GM12865 (cell line): Measurements from ENCODE around the gene OVOL3.

ENCODE experiments used
- DNase-seq: peaks from one replicate; pipeline ENCODE4 v3.0.0; 2010; ENCODE audit warnings: low read depth
- H3K4me3 ChIP-seq: 2 replicates; pipeline ENCODE4 v1.5.1; 2011; ENCODE audit warnings: mild to moderate bottlenecking, low read depth, low read length, control low read depth
- TF ChIP-seq, protein P1 (sequence below): IDR thresholded peaks from 2 replicates; pipeline ENCODE4 v1.5.1; 2011; ENCODE audit warnings: low read length, control low read depth, low read depth, inconsistent platforms; ENCODE audit not compliant: insufficient read depth; ENCODE audit errors: missing control alignments

Gene OVOL3

DNA sequence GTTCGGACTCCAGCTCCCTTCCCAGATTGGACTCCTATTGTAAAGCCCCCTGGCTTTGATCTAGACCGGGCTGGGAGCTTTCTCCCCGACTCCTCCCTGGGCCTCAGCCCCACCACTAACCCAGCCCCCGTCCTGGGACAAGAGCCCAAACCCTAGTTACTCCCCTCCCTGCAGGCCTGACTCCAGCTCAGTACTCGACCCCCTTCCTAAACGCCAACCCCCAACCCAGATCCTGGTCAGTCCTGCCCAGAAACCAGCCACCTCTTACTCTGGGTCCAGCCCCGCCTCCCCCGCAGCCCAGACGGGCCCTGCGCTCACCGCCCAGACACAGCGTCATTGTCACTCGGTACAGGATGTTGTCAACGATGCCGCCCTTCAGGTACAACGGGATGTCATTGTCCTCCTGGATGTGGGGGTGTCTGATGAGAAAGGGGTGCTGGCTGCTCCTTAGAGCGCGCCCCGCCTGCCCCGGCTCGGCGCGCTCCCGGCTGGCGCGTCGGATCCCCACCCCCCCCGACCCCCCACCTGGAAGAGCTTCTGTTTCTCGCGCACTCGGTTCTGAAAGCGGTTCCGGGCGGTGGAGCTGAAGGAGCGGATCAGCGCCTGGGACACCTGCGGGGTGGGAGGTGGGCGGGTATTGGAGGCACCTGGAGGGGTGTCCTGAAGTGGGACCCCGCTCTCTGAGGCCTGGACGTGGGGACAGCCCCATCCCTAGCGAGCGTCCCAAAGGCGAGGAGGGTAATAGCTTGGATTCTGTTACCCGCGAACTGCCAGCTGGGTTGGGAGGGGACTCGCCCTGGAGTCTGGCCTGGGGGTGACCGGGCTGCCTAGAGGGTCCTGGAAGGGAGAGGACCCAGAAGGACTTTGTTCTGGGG, 40.4 kb downstream of the OVOL3 start:
- DNase-seq: no peak
- H3K4me3 ChIP-seq: no peak overlapping the region
- TF ChIP-seq, protein P1, sequence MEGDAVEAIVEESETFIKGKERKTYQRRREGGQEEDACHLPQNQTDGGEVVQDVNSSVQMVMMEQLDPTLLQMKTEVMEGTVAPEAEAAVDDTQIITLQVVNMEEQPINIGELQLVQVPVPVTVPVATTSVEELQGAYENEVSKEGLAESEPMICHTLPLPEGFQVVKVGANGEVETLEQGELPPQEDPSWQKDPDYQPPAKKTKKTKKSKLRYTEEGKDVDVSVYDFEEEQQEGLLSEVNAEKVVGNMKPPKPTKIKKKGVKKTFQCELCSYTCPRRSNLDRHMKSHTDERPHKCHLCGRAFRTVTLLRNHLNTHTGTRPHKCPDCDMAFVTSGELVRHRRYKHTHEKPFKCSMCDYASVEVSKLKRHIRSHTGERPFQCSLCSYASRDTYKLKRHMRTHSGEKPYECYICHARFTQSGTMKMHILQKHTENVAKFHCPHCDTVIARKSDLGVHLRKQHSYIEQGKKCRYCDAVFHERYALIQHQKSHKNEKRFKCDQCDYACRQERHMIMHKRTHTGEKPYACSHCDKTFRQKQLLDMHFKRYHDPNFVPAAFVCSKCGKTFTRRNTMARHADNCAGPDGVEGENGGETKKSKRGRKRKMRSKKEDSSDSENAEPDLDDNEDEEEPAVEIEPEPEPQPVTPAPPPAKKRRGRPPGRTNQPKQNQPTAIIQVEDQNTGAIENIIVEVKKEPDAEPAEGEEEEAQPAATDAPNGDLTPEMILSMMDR: no peak

DNA sequence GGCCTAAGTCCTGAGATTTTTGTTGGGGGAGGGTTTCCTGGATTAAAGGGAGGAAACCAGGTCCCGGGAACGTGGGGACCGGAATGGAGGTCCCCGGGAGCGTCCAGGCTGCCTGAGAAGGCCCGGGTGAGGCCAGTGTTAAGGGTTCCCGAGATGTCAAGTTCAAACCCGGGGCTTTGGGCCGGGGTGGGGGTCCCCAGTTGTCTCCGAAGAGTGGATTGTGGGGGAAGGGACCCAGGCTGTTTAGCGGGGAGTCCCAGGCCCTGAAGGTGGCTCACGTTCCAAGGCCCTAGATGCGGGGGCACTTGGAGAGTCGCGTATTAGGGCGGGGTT, 41.0 kb downstream of the OVOL3 start:
- TF ChIP-seq, protein P1: no peak
- no peak overlapping the region for H3K4me3 ChIP-seq

DNA sequence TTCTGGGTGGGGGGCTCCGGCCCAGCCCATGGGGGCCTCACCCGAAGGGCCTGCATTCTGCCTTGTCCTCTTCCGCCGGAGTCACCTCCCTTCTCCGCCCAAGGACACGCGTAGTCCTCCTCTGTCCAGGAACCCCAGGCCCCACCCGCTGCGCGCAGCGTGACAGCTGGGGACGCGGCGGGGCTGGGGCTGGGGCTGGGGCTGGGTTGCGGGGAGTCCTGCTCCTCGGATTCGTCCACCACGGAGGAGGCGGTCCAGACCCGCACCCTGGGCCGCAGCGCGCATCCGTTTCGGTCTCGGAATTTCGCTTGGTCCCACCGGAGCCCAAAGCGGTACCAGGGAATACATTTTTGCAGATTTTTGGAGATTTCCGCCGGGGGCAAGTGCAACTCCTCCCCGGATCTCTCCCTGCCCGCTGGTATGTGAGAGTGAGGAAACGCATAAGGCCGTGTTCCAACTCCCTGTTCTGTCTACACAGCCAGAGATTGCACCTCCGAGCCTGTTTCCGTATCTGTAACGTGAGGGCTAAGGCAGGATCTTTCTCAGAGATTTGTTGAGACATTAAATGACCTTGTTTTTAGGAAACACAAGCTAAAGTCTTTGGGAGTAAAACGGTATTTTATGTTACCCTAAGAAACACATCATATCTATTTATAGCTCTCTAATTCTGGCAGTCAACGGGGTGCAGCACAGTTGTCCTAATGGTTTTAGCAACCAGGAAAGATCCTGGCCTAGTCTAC, 41.6 kb downstream of the OVOL3 start, which contains the start of gene COX7A1:
TSS of gene COX7A1 (minus strand) at position 96 of the 740 bp plus-strand sequence. CDS start at position 56, 40 bp downstream.
- DNase-seq: no peak
- TF ChIP-seq, protein P1: no peak
- H3K4me3 ChIP-seq: no peak within 1 kb of the TSS

More for the DNA sequence above, 41.0 kb downstream of the OVOL3 start:
- no peak for DNase-seq

DNA sequence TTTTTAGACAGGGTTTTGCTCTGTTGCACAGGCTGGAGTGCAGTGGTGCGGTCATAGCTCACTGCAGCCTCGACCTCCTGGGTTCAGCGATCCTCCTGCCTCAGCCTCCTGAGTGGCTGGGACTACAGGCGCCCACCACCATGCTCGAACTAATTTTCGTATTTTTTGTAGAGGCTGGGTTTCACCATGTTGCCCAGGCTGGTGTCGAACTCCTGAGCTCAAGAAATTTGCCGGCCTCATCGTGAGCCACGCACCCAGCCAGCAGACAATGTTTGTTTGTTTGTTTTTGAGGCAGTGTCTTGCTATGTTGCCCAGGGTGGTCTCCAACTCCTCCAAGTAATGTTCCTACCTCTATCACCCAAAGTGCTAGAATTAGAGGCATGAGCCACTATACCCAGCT, 42.2 kb downstream of the OVOL3 start:
- DNase-seq: no peak
- TF ChIP-seq, protein P1: no peak
- no peak overlapping the region for H3K4me3 ChIP-seq

DNA sequence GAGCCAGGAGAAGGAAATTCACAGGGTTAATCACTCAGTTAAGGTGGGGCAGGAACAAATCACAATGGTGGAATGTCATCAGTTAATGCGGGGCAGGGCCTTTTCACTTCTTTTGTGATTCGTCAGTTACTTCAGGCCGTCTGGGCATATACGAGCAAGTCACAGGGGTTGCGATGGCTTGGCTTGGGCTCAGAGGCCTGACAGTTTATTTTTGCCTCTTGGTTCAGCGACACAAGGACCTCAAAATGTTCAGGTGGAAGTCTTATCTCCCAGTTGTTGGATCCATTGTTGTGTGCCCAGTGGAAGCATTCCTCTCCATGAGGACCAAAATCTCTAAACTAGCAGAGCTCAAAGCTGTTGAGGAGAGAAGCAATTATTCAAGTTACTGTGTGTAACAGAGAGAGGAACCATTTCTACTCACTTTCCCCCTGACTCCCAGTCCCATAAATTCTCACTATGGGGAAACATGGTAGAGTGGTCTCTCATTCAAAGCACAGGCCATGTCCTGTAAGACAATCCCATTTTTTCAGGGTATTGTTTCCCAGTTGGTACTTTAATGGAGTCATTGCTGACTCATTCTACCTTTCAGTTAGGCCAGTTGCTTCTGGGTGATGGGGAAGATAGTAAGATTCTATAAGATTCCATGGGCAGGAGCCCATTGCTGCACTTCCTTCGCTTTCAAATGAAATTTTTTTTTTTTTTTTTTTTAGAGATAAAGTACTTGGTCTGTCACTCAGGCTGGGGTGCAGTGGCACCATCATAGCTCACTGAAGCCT, 50.1 kb downstream of the OVOL3 start:
- DNase-seq: no peak
- TF ChIP-seq, protein P1: no peak
- no peak overlapping the region for H3K4me3 ChIP-seq
